22Rv1 (cell line): ENCODE data around the gene KRT32.

Experiments used
- CTCF ChIP-seq: fragments of 450-650 bp; IDR thresholded peaks from 2 replicates; pipeline ENCODE4 v1.5.1; 2017; ENCODE audit warnings: mild to moderate bottlenecking
- ZFX ChIP-seq: fragments of 450-650 bp; IDR thresholded peaks from 2 replicates; pipeline ENCODE4 v1.6.1; 2017; ENCODE audit warnings: antibody characterized with exemption, borderline replicate concordance

- no peak for TF ChIP-seq CTCF
- no peak for TF ChIP-seq ZFX
These were observed 53.2 kb downstream of the KRT32 start for GRCh38 chr17:41413982-41414381.
